BLaER1 (cell line): ENCODE measurements around the gene ZDHHC8.
A peak's percentile ranks its signal among the peaks of the same experiment; 100 is the strongest.

Experiments used
- H3K27ac ChIP-seq: shearing (Covaris generic); formaldehyde crosslinking; 2 replicates; pipeline ENCODE4 v1.8.1; 2022
- H3K27me3 ChIP-seq: shearing (Covaris generic); formaldehyde crosslinking; 2 replicates; pipeline ENCODE4 v1.8.1; 2022
- H3K36me3 ChIP-seq: shearing (Covaris generic); formaldehyde crosslinking; 2 replicates; pipeline ENCODE4 v1.8.1; 2022
- H3K4me1 ChIP-seq: shearing (Covaris generic); formaldehyde crosslinking; 2 replicates; pipeline ENCODE4 v1.8.1; 2022
- H3K4me2 ChIP-seq: shearing (Covaris generic); formaldehyde crosslinking; 2 replicates; pipeline ENCODE4 v1.8.1; 2022
- H3K4me3 ChIP-seq: shearing (Covaris generic); formaldehyde crosslinking; 2 replicates; pipeline ENCODE4 v1.8.1; 2022
- H3K9ac ChIP-seq: shearing (Covaris generic); formaldehyde crosslinking; 2 replicates; pipeline ENCODE4 v1.8.1; 2022
- H3K9me3 ChIP-seq: shearing (Covaris generic); formaldehyde crosslinking; 2 replicates; pipeline ENCODE4 v1.8.1; 2022
- H4K20me1 ChIP-seq: shearing (Covaris generic); formaldehyde crosslinking; 2 replicates; pipeline ENCODE4 v1.8.1; 2022
- Cebpa-rat ChIP-seq: shearing (Covaris generic); IDR thresholded peaks from 2 replicates; pipeline ENCODE4 v1.8.1; 2022

Gene ZDHHC8

DNA sequence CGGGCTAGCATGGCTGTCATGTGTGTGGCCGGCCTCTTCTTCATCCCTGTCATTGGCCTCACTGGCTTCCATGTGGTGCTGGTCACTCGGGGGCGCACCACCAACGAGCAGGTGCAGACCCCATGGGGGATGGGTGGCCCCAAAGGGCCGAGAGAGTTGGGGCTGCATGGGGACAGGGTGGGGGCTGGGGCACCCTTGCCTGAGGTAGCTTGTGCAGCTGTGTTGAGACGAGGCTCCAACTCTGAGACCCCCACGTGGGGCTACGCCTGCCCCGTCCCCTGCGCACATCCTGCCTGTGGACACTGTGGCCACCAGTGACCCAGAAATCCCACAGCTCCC lies 8.5 kb downstream of the ZDHHC8 start:
- no peak overlapping the region for H3K9ac ChIP-seq
- no peaks in the 10 kb centered on the region for H3K27me3 ChIP-seq
- no peaks in the 10 kb centered on the region for H3K9me3 ChIP-seq
- no peak overlapping the region for H3K27ac ChIP-seq
- no peak for TF ChIP-seq Cebpa-rat
- peaks cover 77% of the 10 kb centered on the region for H4K20me1 ChIP-seq
- peaks cover 57% of the 10 kb centered on the region for H3K4me1 ChIP-seq
- H3K4me3 ChIP-seq, result no peak overlapping the region
- H3K4me2 ChIP-seq, result no peak overlapping the region
- peaks cover 61% of the 10 kb centered on the region for H3K36me3 ChIP-seq

DNA sequence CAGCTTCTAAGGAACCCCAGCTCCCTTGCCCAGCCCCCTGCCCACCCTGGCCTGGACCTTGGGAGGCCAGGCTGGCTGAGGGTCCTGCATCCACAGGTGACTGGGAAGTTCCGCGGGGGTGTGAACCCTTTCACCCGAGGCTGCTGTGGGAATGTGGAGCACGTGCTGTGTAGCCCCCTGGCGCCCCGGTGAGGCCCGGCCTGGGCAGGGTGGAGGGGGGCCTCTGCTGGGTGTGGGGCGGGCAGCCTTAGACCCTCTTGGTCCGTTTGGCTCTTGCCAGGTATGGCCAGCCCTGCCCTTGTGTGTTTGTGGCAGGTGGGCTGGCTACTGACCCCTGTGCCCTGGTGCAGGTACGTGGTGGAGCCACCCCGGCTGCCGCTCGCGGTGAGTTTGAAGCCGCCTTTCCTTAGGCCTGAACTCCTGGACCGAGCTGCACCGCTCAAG lies 8.9 kb downstream of the ZDHHC8 start:
- Histone ChIP-seq H3K36me3 (peaks cover 66% of the 10 kb centered on the region), H3K9ac (no peak overlapping the region), H4K20me1 (peaks cover 75% of the 10 kb centered on the region), H3K27ac (no peak overlapping the region), H3K9me3 (no peaks in the 10 kb centered on the region), H3K27me3 (no peaks in the 10 kb centered on the region), H3K4me1 (peaks cover 52% of the 10 kb centered on the region), H3K4me2 (no peak overlapping the region), H3K4me3 (no peak overlapping the region)
- no peak for TF ChIP-seq Cebpa-rat

DNA sequence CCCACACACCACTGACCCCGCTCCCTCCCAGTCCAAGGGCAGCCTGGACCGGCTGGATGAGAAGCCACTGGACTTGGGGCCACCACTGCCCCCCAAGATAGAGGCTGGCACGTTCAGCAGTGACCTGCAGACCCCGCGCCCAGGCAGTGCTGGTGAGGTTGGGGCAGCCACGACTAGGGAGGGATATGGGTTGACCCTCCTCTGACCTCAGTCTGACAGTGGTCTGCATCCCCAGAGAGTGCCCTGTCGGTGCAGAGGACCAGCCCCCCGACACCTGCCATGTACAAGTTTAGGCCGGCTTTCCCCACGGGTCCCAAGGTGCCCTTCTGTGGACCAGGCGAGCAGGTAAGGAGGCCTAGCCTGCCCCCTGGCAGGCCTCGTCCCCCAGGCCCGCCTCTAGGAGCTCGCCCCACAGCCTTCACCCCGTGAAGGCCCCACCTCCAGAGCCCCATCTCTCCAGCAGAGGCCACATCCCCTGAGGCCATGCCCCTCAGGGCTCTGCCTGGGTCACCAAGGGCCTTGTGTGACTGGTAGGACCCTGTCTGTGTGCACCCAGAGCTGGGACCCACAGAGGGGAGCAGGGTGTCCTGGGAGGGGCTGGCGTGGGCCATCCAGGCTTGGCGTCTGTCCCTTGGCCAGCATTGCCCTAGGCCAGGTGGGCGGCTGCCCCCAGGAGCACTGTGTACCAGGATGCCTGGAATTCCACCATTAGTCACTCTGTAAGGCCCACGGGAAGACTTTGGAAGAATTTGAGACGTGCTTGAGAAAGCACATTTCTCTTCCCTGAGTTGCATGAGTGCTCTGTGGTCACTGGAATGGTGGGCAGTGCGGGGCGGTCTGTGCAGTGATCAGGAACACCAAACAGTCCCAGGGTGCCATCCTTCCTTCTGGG lies 9.8 kb downstream of the ZDHHC8 start:
- Histone ChIP-seq H3K9me3 (no peaks in the 10 kb centered on the region), H3K4me1 (peaks cover 52% of the 10 kb centered on the region), H3K9ac (peak overlapping the region; percentile 48; the same call in 1 of the 2 replicates), H3K4me2 (peak overlapping the region; percentile 66), H4K20me1 (peaks cover 72% of the 10 kb centered on the region), H3K4me3 (no peak overlapping the region), H3K27ac (peak overlapping the region; percentile 55), H3K36me3 (peaks cover 70% of the 10 kb centered on the region), H3K27me3 (no peaks in the 10 kb centered on the region)
- no peak for TF ChIP-seq Cebpa-rat

DNA sequence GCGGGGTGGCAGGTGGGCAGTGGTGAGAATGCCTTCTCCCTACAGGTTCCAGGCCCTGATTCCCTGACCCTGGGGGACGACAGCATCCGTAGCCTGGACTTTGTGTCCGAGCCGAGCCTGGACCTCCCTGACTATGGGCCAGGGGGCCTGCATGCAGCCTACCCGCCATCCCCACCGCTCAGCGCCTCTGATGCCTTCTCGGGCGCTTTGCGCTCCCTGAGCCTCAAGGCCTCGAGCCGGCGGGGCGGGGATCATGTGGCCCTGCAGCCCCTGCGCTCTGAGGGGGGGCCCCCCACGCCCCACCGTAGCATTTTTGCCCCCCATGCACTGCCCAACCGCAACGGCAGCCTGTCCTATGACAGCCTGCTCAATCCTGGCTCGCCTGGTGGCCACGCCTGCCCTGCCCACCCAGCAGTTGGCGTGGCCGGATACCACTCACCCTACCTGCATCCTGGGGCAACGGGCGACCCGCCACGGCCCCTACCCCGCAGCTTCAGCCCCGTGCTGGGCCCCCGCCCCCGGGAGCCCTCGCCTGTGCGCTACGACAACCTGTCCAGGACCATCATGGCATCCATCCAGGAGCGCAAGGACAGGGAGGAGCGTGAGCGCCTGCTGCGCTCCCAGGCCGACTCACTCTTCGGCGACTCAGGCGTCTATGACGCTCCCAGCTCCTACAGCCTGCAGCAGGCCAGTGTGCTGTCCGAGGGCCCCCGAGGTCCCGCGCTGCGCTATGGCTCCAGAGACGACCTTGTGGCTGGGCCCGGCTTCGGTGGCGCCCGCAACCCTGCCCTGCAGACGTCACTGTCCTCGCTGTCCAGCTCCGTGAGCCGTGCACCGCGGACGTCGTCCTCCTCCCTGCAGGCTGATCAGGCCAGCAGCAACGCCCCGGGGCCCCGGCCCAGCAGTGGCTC lies 11.4 kb downstream of the ZDHHC8 start:
- H3K27ac ChIP-seq, result peak overlapping the region; percentile 55; the same call in 1 of the 2 replicates
- no peak overlapping the region for H3K4me2 ChIP-seq

DNA sequence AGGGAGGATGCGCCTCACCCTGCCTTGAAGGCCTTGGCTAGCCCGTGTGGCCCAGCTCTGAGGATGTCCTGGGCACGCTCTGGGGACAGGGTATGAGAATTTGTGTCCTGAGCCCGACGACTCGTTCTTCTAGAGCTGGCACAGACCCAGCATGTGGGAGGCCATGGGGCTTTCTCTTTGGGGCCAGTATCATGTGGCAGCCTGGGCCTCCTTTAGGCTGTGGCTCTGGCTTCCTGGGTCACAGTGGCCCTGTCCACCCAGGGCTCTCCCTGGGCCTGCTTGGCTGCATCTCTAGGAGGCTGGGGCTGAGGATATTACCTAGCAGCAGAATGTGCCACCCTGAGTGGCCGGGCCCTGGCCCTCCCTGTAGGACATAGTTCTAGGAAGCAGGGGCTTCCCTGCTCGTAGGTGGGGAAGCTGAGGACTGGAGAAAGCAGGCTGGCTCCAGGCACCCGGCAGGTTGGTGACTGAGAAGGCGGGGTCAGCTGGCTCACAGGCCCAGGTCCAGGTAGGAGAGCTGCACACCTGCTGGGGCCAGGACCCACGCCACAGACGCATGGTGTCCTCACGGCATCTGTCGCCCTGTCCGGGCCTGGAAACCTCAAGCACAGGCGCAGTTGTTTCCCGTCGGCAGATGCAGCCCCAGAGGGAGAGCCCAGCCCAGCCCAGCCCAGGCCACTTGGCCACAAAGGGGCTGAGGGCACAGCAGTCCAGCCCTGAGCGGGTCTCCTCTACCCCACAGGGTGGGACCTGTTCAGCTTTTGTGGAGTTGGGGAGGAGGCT lies 12.5 kb downstream of the ZDHHC8 start:
- H3K36me3 ChIP-seq, result peaks cover 67% of the 10 kb centered on the region
- peaks cover 56% of the 10 kb centered on the region for H4K20me1 ChIP-seq
- H3K27me3 ChIP-seq, result no peaks in the 10 kb centered on the region
- no peak overlapping the region for H3K4me2 ChIP-seq
- H3K9ac ChIP-seq, result no peak overlapping the region
- no peak for TF ChIP-seq Cebpa-rat
- H3K4me1 ChIP-seq, result peaks cover 57% of the 10 kb centered on the region
- H3K4me3 ChIP-seq, result no peak overlapping the region
- H3K9me3 ChIP-seq, result no peaks in the 10 kb centered on the region
- no peak overlapping the region for H3K27ac ChIP-seq

More for the DNA sequence above, 11.4 kb downstream of the ZDHHC8 start:
- Histone ChIP-seq H3K36me3 (peaks cover 70% of the 10 kb centered on the region), H3K4me1 (peaks cover 52% of the 10 kb centered on the region), H3K27me3 (no peaks in the 10 kb centered on the region), H3K9ac (0 out of 2 replicates have a peak overlapping the region, but pooled peaks have one; percentile 48), H3K9me3 (no peaks in the 10 kb centered on the region), H3K4me3 (no peak overlapping the region), H4K20me1 (peaks cover 65% of the 10 kb centered on the region)
- TF ChIP-seq Cebpa-rat, result no peak

DNA sequence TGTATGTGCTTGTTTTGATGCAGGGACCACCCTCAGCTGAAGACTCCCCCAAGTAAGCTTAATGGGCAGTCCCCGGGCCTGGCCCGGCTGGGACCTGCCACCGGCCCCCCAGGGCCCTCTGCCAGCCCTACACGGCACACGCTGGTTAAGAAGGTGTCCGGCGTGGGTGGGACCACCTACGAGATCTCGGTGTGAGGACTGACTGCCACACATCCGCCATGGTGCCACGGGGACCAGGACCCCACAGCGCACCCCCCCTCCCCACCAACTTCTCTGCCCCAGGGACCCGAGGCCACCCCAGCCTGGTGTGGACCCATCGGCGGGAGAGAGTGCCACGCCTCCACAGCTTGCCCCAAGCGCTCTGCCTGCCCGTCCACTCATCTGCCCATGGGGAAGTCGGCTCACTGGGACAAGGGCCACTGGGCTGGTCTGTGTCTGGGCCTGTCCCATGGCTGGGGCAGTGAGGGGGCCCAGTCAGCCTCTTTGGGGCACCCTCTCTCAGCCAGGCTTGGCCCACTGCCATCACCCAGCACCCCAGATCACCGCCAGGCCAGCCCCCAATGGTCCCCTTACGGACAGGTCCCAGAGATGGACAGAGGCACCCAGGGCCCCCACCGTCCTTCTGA lies 13.7 kb downstream of the ZDHHC8 start:
- H3K4me1 ChIP-seq, result peaks cover 68% of the 10 kb centered on the region
- H3K4me3 ChIP-seq, result no peak overlapping the region
- no peak overlapping the region for H3K9ac ChIP-seq
- H3K4me2 ChIP-seq, result no peak overlapping the region
- H3K27ac ChIP-seq, result no peak overlapping the region
- peaks cover 43% of the 10 kb centered on the region for H4K20me1 ChIP-seq
- peaks cover 54% of the 10 kb centered on the region for H3K36me3 ChIP-seq
- no peaks in the 10 kb centered on the region for H3K9me3 ChIP-seq
- TF ChIP-seq Cebpa-rat, result no peak
- no peaks in the 10 kb centered on the region for H3K27me3 ChIP-seq

DNA sequence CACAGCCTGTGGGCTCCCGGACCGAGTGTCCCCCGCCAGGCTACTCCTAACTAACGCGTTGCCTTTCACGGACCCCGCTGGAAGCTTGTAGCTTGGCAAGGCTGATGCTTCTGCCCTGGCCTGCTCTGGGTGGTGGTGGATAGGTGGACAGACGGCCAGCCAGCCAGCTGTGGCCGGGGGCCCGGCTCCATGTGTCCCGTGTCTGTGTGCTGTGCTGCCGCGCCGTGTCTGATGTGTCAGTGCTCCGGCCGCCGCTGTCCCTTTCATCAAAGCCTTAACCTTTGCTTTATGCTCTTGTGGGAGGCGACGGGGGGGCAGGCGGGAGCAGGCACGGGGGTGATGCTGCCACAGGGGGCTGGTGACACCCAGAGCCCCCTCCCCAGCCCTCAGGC lies 14.2 kb downstream of the ZDHHC8 start:
- Histone ChIP-seq H3K27ac (no peak overlapping the region), H3K4me3 (no peak overlapping the region), H3K9me3 (no peaks in the 10 kb centered on the region), H3K4me1 (peaks cover 69% of the 10 kb centered on the region), H3K4me2 (peak overlapping the region; percentile 94; the same call in 1 of the 2 replicates), H3K36me3 (peaks cover 49% of the 10 kb centered on the region), H3K27me3 (no peaks in the 10 kb centered on the region), H4K20me1 (peaks cover 38% of the 10 kb centered on the region), H3K9ac (0 out of 2 replicates have a peak overlapping the region, but pooled peaks have one; percentile 71)
- TF ChIP-seq Cebpa-rat, result no peak

DNA sequence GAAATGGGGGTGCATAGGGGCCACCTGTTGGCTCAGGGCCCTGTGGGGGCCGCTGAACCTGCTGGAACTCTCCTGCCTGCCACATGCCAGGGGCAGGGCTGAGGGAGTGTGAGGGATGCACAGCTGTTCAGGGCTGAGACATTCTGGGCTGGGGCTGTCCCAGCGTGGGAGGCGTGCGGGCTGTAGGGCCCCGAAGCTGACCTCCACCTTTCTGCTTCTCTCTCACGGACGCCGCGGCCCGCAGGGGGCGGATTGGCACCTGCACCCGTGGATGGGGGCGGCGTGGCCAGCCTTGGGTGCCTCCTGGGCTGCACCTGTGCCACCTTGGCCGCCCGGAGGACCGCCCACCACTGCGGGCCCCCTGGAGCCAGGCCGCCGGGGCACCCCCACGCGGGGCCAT lies 15.2 kb downstream of the ZDHHC8 start:
- H3K9ac ChIP-seq, result peak overlapping the region; percentile 71
- no peaks in the 10 kb centered on the region for H3K9me3 ChIP-seq
- no peak for TF ChIP-seq Cebpa-rat
- peaks cover 29% of the 10 kb centered on the region for H4K20me1 ChIP-seq
- peaks cover 69% of the 10 kb centered on the region for H3K4me1 ChIP-seq
- H3K36me3 ChIP-seq, result peaks cover 40% of the 10 kb centered on the region
- H3K4me2 ChIP-seq, result peak overlapping the region; percentile 94
- no peaks in the 10 kb centered on the region for H3K27me3 ChIP-seq
- H3K4me3 ChIP-seq, result peak overlapping the region; percentile 55
- peak overlapping the region; percentile 79 for H3K27ac ChIP-seq
